HEK293 (cell line): ENCODE measurements around the gene WSCD2.

Experiments used
- CTCF ChIA-PET: fragments of 350-600 bp; formaldehyde crosslinking; extraction: SDS; loops from one replicate; lab custom pipeline; 2021; ENCODE audit warnings: antibody characterized with exemption; lab: Yijun Ruan, JAX
- POLR2A ChIA-PET: fragments of 300-600 bp; formaldehyde crosslinking; extraction: SDS; loops from one replicate; lab custom pipeline; 2020; ENCODE audit warnings: antibody characterized with exemption, inconsistent platforms; lab: Yijun Ruan, JAX
- H3K27ac ChIP-seq: fragments of 200-500 bp; sonication (Bioruptor generic); 2 replicates; pipeline ENCODE4 v1.5.1; 2014; ENCODE audit warnings: low read depth, low read length, control low read depth, inconsistent platforms; ENCODE audit errors: extremely low read depth
- H3K36me3 ChIP-seq, 2 experiments: fragments of 200-500 bp in 1 of 2; sonication (Bioruptor generic) in 1 of 2; 1 replicate in 1 of 2; 2 replicates in 1 of 2; pipeline ENCODE4 v1.5.1; 2014 to 2017; ENCODE audit warnings: inconsistent platforms in 2 of 2, low read length in 2 of 2; ENCODE audit not compliant: control insufficient read depth in 2 of 2, insufficient read depth in 1 of 2
- H3K4me1 ChIP-seq: fragments of 200-500 bp; sonication (Bioruptor generic); 2 replicates; pipeline ENCODE4 v1.5.1; 2014; ENCODE audit warnings: mild to moderate bottlenecking, low read length, inconsistent platforms; ENCODE audit not compliant: control insufficient read depth, insufficient read depth
- H3K4me3 ChIP-seq: 2 replicates; pipeline ENCODE4 v1.5.1; 2011; ENCODE audit warnings: low read depth, mild to moderate bottlenecking, control low read depth, low read length, moderate library complexity
- H3K9me3 ChIP-seq: fragments of 200-500 bp; sonication (Bioruptor generic); 2 replicates; pipeline ENCODE4 v1.5.1; 2014; ENCODE audit warnings: low read depth, low read length, inconsistent platforms; ENCODE audit not compliant: control insufficient read depth, insufficient read depth
- GFI1B ChIP-seq: fragments of 450-650 bp; formaldehyde crosslinking; IDR thresholded peaks from 2 replicates; pipeline ENCODE4 v1.5.1; 2016; ENCODE audit warnings: missing biosample characterization, missing genetic modification characterization
- KLF17 ChIP-seq: fragments of 450-650 bp; formaldehyde crosslinking; IDR thresholded peaks from 2 replicates; pipeline ENCODE4 v1.5.1; 2016; ENCODE audit warnings: missing biosample characterization, missing genetic modification characterization
- PRDM2 ChIP-seq: fragments of 450-650 bp; formaldehyde crosslinking; IDR thresholded peaks from 2 replicates; pipeline ENCODE4 v1.5.1; 2016; ENCODE audit warnings: missing biosample characterization, missing genetic modification characterization, borderline replicate concordance
- ZNF18 ChIP-seq: fragments of 450-650 bp; formaldehyde crosslinking; IDR thresholded peaks from 2 replicates; pipeline ENCODE4 v1.5.1; 2016; ENCODE audit warnings: missing biosample characterization, missing genetic modification characterization
- ZNF184 ChIP-seq: fragments of 450-650 bp; IDR thresholded peaks from 2 replicates; pipeline ENCODE4 v1.5.1; 2018; ENCODE audit warnings: missing biosample characterization, mild to moderate bottlenecking, missing genetic modification characterization
- ZNF202 ChIP-seq: fragments of 450-650 bp; formaldehyde crosslinking; IDR thresholded peaks from 2 replicates; pipeline ENCODE4 v1.5.1; 2016; ENCODE audit warnings: missing biosample characterization, missing genetic modification characterization, borderline replicate concordance
- ZNF311 ChIP-seq: fragments of 450-650 bp; formaldehyde crosslinking; IDR thresholded peaks from 2 replicates; pipeline ENCODE4 v1.5.1; 2017; ENCODE audit warnings: missing biosample characterization, missing genetic modification characterization, borderline replicate concordance
- ZNF341 ChIP-seq: fragments of 450-650 bp; formaldehyde crosslinking; IDR thresholded peaks from 2 replicates; pipeline ENCODE4; 2016; ENCODE audit warnings: low read depth, missing biosample characterization, missing genetic modification characterization
- ZNF510 ChIP-seq: fragments of 450-650 bp; formaldehyde crosslinking; IDR thresholded peaks from 2 replicates; pipeline ENCODE4 v1.5.1; 2018; ENCODE audit warnings: mild to moderate bottlenecking, missing genetic modification characterization, missing biosample characterization; ENCODE audit not compliant: insufficient replicate concordance
- ZNF521 ChIP-seq: fragments of 450-650 bp; formaldehyde crosslinking; IDR thresholded peaks from 2 replicates; pipeline ENCODE4 v1.5.1; 2017; ENCODE audit warnings: missing biosample characterization, mild to moderate bottlenecking, missing genetic modification characterization
- ZNF596 ChIP-seq: fragments of 450-650 bp; IDR thresholded peaks from 2 replicates; pipeline ENCODE4 v1.5.0; 2018; ENCODE audit warnings: missing biosample characterization, mild to moderate bottlenecking, missing genetic modification characterization, moderate library complexity
- ZNF692 ChIP-seq: fragments of 450-650 bp; formaldehyde crosslinking; IDR thresholded peaks from 2 replicates; pipeline ENCODE4 v1.5.1; 2016; ENCODE audit warnings: missing biosample characterization, missing genetic modification characterization
- ZNF747 ChIP-seq: fragments of 450-650 bp; formaldehyde crosslinking; IDR thresholded peaks from 2 replicates; pipeline ENCODE4 v1.5.1; 2016; ENCODE audit warnings: missing biosample characterization, missing genetic modification characterization
- ZSCAN30 ChIP-seq: fragments of 450-650 bp; IDR thresholded peaks from 2 replicates; pipeline ENCODE4 v1.5.1; 2018; ENCODE audit warnings: missing biosample characterization, mild to moderate bottlenecking, missing genetic modification characterization, moderate library complexity
- ZXDB ChIP-seq: fragments of 450-650 bp; formaldehyde crosslinking; IDR thresholded peaks from 2 replicates; pipeline ENCODE4 v1.5.1; 2016; ENCODE audit warnings: missing biosample characterization, missing genetic modification characterization

Gene WSCD2

GRCh38 chr12:108269224-108269623 is 140.1 kb downstream of the WSCD2 start:
- no peak overlapping the region for H3K4me3 ChIP-seq
- H3K36me3 ChIP-seq, result no peaks in the 10 kb centered on the region
- ChIA-PET POLR2A (no interaction called here), CTCF (no interaction called here)
- no peak overlapping the region for H3K27ac ChIP-seq
- H3K9me3 ChIP-seq, result no peaks in the 10 kb centered on the region
- H3K4me1 ChIP-seq, result no peaks in the 10 kb centered on the region
- TF ChIP-seq ZXDB (no peak), PRDM2 (tag by site-specific recombination) (no peak), ZNF341 (tag by site-specific recombination) (no peak), ZNF596 (tag by site-specific recombination) (no peak), ZNF747 (tag by site-specific recombination) (no peak), ZNF202 (tag by site-specific recombination) (no peak), GFI1B (no peak), ZSCAN30 (no peak), ZNF311 (tag by site-specific recombination) (no peak), KLF17 (tag by site-specific recombination) (no peak), ZNF510 (tag by site-specific recombination) (no peak), ZNF692 (no peak), ZNF18 (tag by site-specific recombination) (no peak), ZNF184 (no peak), ZNF521 (tag by site-specific recombination) (no peak)
